ENCODE results near the gene TSG101. TPM values are rescaled to one million over a fixed set of nuclear protein-coding genes. Genes with fewer than 3 reads are reported as not detected.
A peak's percentile ranks its signal among the peaks of the same experiment; 100 is the strongest.

The TSG101 gene, protein sequence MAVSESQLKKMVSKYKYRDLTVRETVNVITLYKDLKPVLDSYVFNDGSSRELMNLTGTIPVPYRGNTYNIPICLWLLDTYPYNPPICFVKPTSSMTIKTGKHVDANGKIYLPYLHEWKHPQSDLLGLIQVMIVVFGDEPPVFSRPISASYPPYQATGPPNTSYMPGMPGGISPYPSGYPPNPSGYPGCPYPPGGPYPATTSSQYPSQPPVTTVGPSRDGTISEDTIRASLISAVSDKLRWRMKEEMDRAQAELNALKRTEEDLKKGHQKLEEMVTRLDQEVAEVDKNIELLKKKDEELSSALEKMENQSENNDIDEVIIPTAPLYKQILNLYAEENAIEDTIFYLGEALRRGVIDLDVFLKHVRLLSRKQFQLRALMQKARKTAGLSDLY
- polyA plus RNA-seq (2012; ENCODE audit: low read depth, missing spikeins): 35.6 TPM

DNA sequence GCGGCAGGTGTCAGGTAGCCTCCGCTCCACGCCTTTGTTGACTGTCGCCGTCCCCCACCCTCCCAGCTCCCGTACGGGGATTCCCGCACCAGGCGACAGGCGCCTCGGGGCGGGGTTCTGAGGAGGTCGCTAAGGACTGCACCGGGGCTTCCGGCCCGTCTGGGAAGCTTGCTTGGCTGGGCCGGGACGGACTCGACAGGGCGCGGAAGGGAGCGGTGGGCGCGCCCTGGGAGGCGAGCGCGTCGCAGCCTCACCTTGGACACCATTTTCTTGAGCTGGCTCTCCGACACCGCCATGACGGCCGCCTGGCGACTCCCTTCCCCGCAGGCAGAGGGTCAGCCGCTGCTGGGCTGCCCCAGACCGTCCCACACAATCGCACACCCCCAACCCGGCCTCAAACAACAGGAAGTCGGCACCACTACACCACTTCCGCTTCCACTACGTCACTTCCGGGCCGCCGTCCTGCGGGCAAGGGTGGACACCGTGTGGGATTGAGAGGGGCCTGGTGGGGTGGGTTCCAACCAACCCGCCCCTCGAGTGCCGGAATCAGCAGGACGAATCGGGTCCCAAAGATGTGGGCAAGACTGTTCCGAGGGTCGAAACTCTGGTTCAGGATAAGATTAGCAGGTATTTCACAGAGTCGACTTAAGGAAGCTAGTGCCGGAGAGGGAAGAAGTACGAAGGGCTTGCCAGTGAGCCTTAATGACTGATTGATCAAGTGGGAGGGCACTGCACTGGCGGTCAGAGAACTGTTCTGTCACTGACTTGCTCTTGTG lies at the start of gene TSG101:
TSG101 (minus strand) TSS at position 422 of the 776 bp plus-strand sequence; CDS start at position 296, 126 bp downstream.
- TF ChIP-seq TAF1 (IDR thresholded peaks at IDR 0.05; ENCODE audit: low read depth, low read length) (peak; percentile 82), SPI1 (IDR thresholded peaks at IDR 0.05; ENCODE audit: low read depth, low read length) (peak; percentile 75), PAX5 (IDR thresholded peaks at IDR 0.05; ENCODE audit: insufficient read depth, low read length, severe bottlenecking) (no peak), POU2F2 (IDR thresholded peaks at IDR 0.05; ENCODE audit: low read depth, low read length) (peak; percentile 81), POLR2AphosphoS5 (IDR thresholded peaks at IDR 0.05; ENCODE audit: low read depth, low read length) (peak; percentile 96), POLR2A (IDR thresholded peaks at IDR 0.05; ENCODE audit: low read depth, low read length) (peak; percentile 96)
- DNase-seq (ENCODE audit: insufficient read length, low spot score) (peak; percentile 82), FAIRE-seq (peak; percentile 99)

DNA sequence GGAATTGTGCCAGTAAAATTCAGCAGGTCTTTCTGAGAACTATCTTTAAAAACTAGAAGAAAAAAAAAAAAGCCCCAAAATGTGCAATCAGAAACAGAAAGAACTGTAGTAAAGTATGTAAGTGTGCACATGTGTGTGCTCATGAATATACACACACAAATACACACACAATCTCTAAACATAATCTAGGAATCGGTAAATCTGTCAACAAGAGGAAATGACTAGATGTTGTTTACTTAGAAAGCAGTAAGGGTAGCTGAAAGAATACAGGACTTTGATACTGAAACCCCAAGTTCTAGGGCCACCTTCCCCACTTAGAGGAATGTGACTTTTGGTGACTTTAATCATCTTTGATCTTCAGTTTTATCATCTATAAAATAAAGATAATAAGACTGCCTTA lies 48.6 kb upstream of the TSG101 start:
- no peak for FAIRE-seq
- DNase-seq (ENCODE audit: insufficient read length, low spot score): no peak
- no peak for TF ChIP-seq POLR2AphosphoS5 (IDR thresholded peaks at IDR 0.05; ENCODE audit: low read depth, low read length)
- TF ChIP-seq TAF1 (IDR thresholded peaks at IDR 0.05; ENCODE audit: low read depth, low read length): no peak
- TF ChIP-seq SPI1 (IDR thresholded peaks at IDR 0.05; ENCODE audit: low read depth, low read length): no peak
- TF ChIP-seq POU2F2 (IDR thresholded peaks at IDR 0.05; ENCODE audit: low read depth, low read length): no peak
- no peak for TF ChIP-seq PAX5 (IDR thresholded peaks at IDR 0.05; ENCODE audit: insufficient read depth, low read length, severe bottlenecking)
- no peak for TF ChIP-seq POLR2A (IDR thresholded peaks at IDR 0.05; ENCODE audit: low read depth, low read length)

DNA sequence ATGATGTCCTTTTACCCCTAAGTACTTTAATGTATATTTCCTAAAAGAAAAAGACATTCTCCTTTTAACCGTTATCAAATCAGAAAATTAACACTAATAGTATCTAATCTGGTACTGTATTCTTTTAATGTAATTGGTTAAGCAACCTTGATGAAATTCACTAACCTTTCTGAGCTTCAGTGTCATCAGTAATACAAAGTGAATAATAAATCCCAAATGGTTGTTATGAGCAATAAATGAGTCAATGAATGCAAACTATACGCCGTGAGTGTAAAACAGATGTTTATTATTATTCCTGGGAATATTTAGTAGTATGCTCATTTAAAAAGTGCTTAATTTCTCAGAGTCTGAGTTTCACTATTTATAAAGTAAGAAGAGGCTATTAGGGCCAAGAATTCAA lies 40.3 kb upstream of the TSG101 start:
- no peak for FAIRE-seq
- DNase-seq (ENCODE audit: insufficient read length, low spot score): no peak
- TF ChIP-seq POLR2A (IDR thresholded peaks at IDR 0.05; ENCODE audit: low read depth, low read length): no peak

DNA sequence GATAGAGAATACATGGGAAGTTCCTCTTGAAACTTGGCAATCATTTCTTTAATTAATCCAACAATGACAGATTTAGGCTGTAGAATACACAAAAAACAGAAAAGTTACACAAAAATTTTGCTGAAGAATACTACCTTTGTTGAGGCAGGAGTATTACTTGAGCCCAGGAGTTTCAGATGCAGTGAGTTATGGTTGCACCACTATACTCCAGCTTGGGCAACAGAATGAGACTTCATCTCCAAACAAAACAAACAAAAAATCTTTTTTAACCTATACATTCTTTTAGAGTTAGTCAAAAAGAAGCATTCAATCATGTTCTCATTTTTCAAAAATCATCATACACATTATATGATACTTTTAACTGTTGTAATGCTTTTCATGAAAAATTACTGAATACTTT lies 39.7 kb upstream of the TSG101 start:
- DNase-seq (ENCODE audit: insufficient read length, low spot score): no peak
- TF ChIP-seq TAF1 (IDR thresholded peaks at IDR 0.05; ENCODE audit: low read depth, low read length): no peak
- no peak for TF ChIP-seq POLR2AphosphoS5 (IDR thresholded peaks at IDR 0.05; ENCODE audit: low read depth, low read length)
- no peak for FAIRE-seq

DNA sequence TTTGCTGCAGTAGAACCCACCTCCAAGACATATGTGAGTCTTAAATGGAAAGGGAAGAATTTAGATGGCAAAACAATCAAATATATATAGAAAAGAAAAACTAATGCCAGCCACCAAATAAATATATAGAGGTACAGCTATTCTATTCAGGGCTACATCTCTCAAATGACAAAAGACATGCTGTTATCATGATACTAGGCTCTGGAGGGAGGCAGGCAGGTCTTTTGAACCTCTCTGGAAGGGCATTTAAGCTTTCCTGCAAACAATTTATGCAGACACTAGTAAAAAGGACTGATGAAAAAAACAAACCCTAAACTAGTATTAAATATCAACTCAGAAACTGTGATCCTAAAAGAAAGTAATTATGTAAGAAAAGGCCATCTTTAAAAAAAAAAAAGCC lies 37.4 kb upstream of the TSG101 start:
- no peak for FAIRE-seq
- no peak for DNase-seq (ENCODE audit: insufficient read length, low spot score)
- TF ChIP-seq TAF1 (IDR thresholded peaks at IDR 0.05; ENCODE audit: low read depth, low read length) (no peak), SPI1 (IDR thresholded peaks at IDR 0.05; ENCODE audit: low read depth, low read length) (no peak)

DNA sequence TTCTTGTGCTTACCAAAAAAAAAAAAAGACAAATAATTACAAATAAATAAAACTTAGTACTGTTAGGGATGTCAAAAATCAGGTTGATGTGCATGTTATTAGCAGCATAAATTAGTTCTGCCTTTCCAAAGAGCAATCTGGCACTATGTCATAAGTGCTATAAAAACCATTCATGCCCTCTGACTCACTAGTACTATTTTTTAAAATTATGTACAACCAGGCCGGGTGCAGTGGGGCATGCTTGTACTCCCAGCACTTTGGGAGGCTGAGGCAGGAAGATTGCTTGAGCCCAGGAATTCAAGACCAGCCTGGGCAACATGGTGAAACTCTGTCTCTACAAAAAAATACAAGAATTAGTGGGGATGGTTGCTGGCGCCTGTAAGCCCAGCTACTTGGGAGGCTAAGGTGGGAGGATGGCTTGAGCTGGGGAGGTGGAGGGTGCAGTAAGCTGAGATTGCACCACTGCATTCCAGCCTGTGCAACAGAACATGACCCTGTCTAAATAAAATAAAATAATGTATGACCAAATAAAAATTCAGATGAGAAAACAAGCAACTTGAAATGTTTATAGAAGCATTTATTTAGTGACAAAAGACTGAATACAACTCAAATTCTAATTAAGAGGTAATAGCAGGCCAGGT lies 36.5 kb upstream of the TSG101 start:
- TF ChIP-seq POU2F2 (IDR thresholded peaks at IDR 0.05; ENCODE audit: low read depth, low read length): no peak
- no peak for TF ChIP-seq SPI1 (IDR thresholded peaks at IDR 0.05; ENCODE audit: low read depth, low read length)
- no peak for TF ChIP-seq PAX5 (IDR thresholded peaks at IDR 0.05; ENCODE audit: insufficient read depth, low read length, severe bottlenecking)
- no peak for TF ChIP-seq POLR2A (IDR thresholded peaks at IDR 0.05; ENCODE audit: low read depth, low read length)
- TF ChIP-seq POLR2AphosphoS5 (IDR thresholded peaks at IDR 0.05; ENCODE audit: low read depth, low read length): no peak
- no peak for TF ChIP-seq TAF1 (IDR thresholded peaks at IDR 0.05; ENCODE audit: low read depth, low read length)
- FAIRE-seq (no peak), DNase-seq (ENCODE audit: insufficient read length, low spot score) (no peak)

DNA sequence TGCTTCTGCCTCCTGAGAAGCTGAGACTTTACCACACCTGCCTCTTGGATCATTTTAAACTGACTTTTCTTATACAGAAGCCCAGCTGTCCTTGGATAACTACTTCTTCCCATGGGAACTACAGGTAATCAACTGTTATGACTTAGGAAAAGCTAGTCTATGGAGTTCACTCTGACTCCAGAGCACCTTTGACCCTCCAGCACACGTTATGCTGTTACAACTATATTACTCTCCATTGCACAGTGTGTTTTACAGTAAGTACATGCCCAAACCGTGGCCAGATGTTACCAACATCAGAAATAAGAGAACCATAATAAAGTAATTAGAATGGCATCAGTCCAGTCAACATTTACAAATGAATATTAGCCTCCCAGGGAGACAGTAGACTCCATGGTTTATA lies 21.3 kb upstream of the TSG101 start:
- no peak for FAIRE-seq

DNA sequence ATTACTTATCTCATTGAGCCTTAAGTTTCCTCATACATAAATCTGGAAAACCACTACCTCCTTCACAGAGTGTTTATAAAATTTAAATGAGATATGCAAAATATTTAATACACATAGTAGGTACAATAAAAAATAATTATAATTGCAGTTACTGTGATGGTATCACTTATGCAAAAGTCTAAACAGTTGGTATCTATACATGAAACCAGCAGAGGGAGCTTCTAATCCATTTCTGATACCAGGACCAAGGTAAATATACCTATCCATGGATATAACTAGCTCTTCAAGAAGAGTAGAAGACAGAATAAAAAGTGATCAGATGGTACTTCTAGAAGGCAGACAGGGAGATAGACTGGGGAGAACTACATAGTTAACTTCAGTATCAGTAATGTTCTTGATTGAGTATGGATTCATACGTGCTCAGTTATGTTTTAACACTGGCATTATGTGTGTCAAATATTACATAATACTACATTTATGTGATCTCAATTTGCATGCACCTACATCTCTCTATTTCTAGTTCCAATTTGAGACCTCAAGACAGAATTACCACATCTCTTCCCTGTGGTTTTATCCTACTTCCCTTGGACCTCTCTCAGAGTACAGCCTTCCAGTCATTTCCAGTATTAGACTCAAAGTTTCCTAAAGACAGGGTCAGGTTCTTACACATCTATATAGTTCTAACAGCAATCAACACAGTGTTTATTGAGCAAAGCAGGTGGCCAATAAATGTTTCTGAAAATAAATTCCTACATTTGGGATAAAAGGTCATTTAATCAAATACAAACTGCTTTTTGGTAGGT lies 13.7 kb upstream of the TSG101 start:
- FAIRE-seq: peak; percentile 85
- TF ChIP-seq POU2F2 (IDR thresholded peaks at IDR 0.05; ENCODE audit: low read depth, low read length) (no peak), POLR2AphosphoS5 (IDR thresholded peaks at IDR 0.05; ENCODE audit: low read depth, low read length) (no peak)
- DNase-seq (ENCODE audit: insufficient read length, low spot score): no peak

More for the DNA sequence above, 21.3 kb upstream of the TSG101 start:
- TF ChIP-seq POLR2A (IDR thresholded peaks at IDR 0.05; ENCODE audit: low read depth, low read length) (no peak), TAF1 (IDR thresholded peaks at IDR 0.05; ENCODE audit: low read depth, low read length) (no peak), PAX5 (IDR thresholded peaks at IDR 0.05; ENCODE audit: insufficient read depth, low read length, severe bottlenecking) (no peak), SPI1 (IDR thresholded peaks at IDR 0.05; ENCODE audit: low read depth, low read length) (no peak)
- DNase-seq (ENCODE audit: insufficient read length, low spot score): no peak

DNA sequence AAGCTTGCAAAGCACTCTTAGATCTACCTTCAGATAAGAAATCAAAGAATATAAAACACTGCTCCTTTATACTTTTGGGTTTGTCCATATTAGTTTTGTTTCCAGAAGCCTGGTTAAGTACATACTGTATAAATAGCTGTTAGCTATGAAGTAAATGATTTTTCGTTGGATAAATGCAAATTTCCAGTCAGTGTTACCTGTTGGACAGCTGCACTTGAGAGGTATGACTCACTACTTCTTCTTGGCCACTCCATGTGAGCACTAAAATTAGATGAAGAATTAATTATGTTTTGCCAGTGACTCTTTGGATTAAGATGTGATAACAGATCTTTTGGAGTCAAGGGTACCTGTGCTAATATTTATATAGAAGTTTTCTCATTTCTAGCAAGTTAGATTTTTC lies 9.5 kb upstream of the TSG101 start:
- FAIRE-seq: no peak
- no peak for TF ChIP-seq TAF1 (IDR thresholded peaks at IDR 0.05; ENCODE audit: low read depth, low read length)
- no peak for TF ChIP-seq PAX5 (IDR thresholded peaks at IDR 0.05; ENCODE audit: insufficient read depth, low read length, severe bottlenecking)
- no peak for TF ChIP-seq POU2F2 (IDR thresholded peaks at IDR 0.05; ENCODE audit: low read depth, low read length)
- no peak for TF ChIP-seq POLR2AphosphoS5 (IDR thresholded peaks at IDR 0.05; ENCODE audit: low read depth, low read length)
- TF ChIP-seq SPI1 (IDR thresholded peaks at IDR 0.05; ENCODE audit: low read depth, low read length): no peak
- TF ChIP-seq POLR2A (IDR thresholded peaks at IDR 0.05; ENCODE audit: low read depth, low read length): no peak
- DNase-seq (ENCODE audit: insufficient read length, low spot score): no peak
